Mesenchymal stem cell (in vitro differentiated cells and primary cell): Measurements from ENCODE around the gene PPP1R2B.

Source experiments
- DNase-seq: peaks from one replicate; pipeline ENCODE4 v3.0.0-alpha.2; 2013
- H2AFZ ChIP-seq: one replicate; pipeline ENCODE4 v1.6.1; 2013; ENCODE audit warnings: low read depth, mild to moderate bottlenecking, control low read depth, inconsistent platforms, low read length, moderate library complexity
- H2AK5ac ChIP-seq: 2 replicates; pipeline ENCODE4 v1.6.1; 2013; ENCODE audit warnings: low read length, moderate library complexity, mild to moderate bottlenecking, inconsistent platforms; ENCODE audit not compliant: severe bottlenecking
- H2BK120ac ChIP-seq: one replicate; pipeline ENCODE4 v1.6.1; 2013; ENCODE audit warnings: low read depth, mild to moderate bottlenecking, inconsistent platforms, low read length, moderate library complexity
- H2BK12ac ChIP-seq, 2 experiments: one replicate each; pipeline ENCODE4 v1.6.1; 2013; ENCODE audit warnings: inconsistent platforms in 2 of 2, low read length in 2 of 2, mild to moderate bottlenecking in 2 of 2, moderate library complexity in 2 of 2, control low read depth in 1 of 2
- H2BK15ac ChIP-seq: one replicate; pipeline ENCODE4 v1.6.1; 2013; ENCODE audit warnings: mild to moderate bottlenecking, low read depth, inconsistent platforms; ENCODE audit not compliant: poor library complexity, severe bottlenecking
- H2BK5ac ChIP-seq: 2 replicates; pipeline ENCODE4 v1.6.1; 2013; ENCODE audit warnings: low read depth, mild to moderate bottlenecking, low read length, control low read depth, inconsistent platforms; ENCODE audit not compliant: poor library complexity, severe bottlenecking
- H3K14ac ChIP-seq, 2 experiments: one replicate each; pipeline ENCODE4 v1.6.1; 2013; ENCODE audit warnings: inconsistent platforms in 2 of 2, low read length in 2 of 2, control low read depth in 1 of 2, mild to moderate bottlenecking in 1 of 2, moderate library complexity in 1 of 2
- H3K18ac ChIP-seq, 2 experiments: one replicate each; pipeline ENCODE4 v1.6.1; 2013; ENCODE audit warnings: inconsistent platforms in 2 of 2, low read length in 2 of 2, control low read depth in 1 of 2, low read depth in 1 of 2, mild to moderate bottlenecking in 1 of 2
- H3K23ac ChIP-seq, 2 experiments: one replicate each; pipeline ENCODE4 v1.6.1; 2013; ENCODE audit warnings: inconsistent platforms in 2 of 2, low read length in 2 of 2, mild to moderate bottlenecking in 2 of 2, moderate library complexity in 2 of 2, control low read depth in 1 of 2
- H3K27ac ChIP-seq: 2 replicates; pipeline ENCODE4 v1.5.1; 2013; ENCODE audit warnings: mild to moderate bottlenecking, moderate library complexity, low read length, control low read depth, inconsistent platforms; ENCODE audit not compliant: poor library complexity, severe bottlenecking
- H3K27me3 ChIP-seq, 2 experiments: 2 replicates each; pipeline versions ENCODE4 v1.6.1 to v1.7.0; 2013; ENCODE audit warnings: low read length in 2 of 2, mild to moderate bottlenecking in 2 of 2, moderate library complexity in 2 of 2, control low read depth in 1 of 2, inconsistent platforms in 1 of 2; ENCODE audit not compliant: control insufficient read depth in 1 of 2, insufficient read depth in 1 of 2
- H3K36me3 ChIP-seq, 2 experiments: 2 replicates each; pipeline versions ENCODE4 v1.6.1 to v1.7.0; 2013; ENCODE audit warnings: low read length in 2 of 2, control low read depth in 1 of 2, inconsistent platforms in 1 of 2, low read depth in 1 of 2, mild to moderate bottlenecking in 1 of 2; ENCODE audit not compliant: insufficient read depth in 2 of 2, control insufficient read depth in 1 of 2
- H3K4ac ChIP-seq, 2 experiments: one replicate each; pipeline ENCODE4 v1.6.1; 2013; ENCODE audit warnings: inconsistent platforms in 2 of 2, low read length in 2 of 2, mild to moderate bottlenecking in 2 of 2, moderate library complexity in 2 of 2, control low read depth in 1 of 2, low read depth in 1 of 2
- H3K4me1 ChIP-seq: 2 replicates; pipeline ENCODE4 v1.6.1; 2013; ENCODE audit warnings: low read depth, low read length, control low read depth; ENCODE audit not compliant: control insufficient read depth, insufficient read depth
- H3K4me2 ChIP-seq: 2 replicates; pipeline ENCODE4 v1.6.1; 2013; ENCODE audit warnings: low read length, mild to moderate bottlenecking, inconsistent platforms; ENCODE audit not compliant: poor library complexity, severe bottlenecking
- H3K4me3 ChIP-seq, 2 experiments: 2 replicates each; pipeline versions ENCODE4 v1.5.1 to v1.7.0; 2013; ENCODE audit warnings: low read length in 2 of 2, mild to moderate bottlenecking in 2 of 2, control low read depth in 1 of 2, low read depth in 1 of 2; ENCODE audit not compliant: insufficient read depth in 1 of 2
- H3K79me1 ChIP-seq: replicated peaks from 2 replicates; pipeline ENCODE4 v1.6.1; 2013; ENCODE audit warnings: mild to moderate bottlenecking, control low read depth, low read length, inconsistent platforms; ENCODE audit not compliant: poor library complexity, severe bottlenecking
- H3K9ac ChIP-seq: 2 replicates; pipeline ENCODE4 v1.7.0; 2013; ENCODE audit warnings: mild to moderate bottlenecking, low read length, moderate library complexity
- H3K9me3 ChIP-seq: 2 replicates; pipeline ENCODE4 v1.7.0; 2013; ENCODE audit warnings: mild to moderate bottlenecking, low read length; ENCODE audit not compliant: control insufficient read depth
- H4K8ac ChIP-seq: one replicate; pipeline ENCODE4 v1.6.1; 2013; ENCODE audit warnings: inconsistent platforms, mild to moderate bottlenecking, low read length, moderate library complexity
- H4K91ac ChIP-seq: one replicate; pipeline ENCODE4 v1.6.1; 2013; ENCODE audit warnings: mild to moderate bottlenecking, low read length, inconsistent platforms
- WGBS: methylation state at CpG from one replicate; pipeline ENCODE4 v1.1.7; 2013; ENCODE audit warnings: mixed read lengths; 5-methylcytosine and 5-hydroxymethylcytosine counted together

PPP1R2B gene

DNA sequence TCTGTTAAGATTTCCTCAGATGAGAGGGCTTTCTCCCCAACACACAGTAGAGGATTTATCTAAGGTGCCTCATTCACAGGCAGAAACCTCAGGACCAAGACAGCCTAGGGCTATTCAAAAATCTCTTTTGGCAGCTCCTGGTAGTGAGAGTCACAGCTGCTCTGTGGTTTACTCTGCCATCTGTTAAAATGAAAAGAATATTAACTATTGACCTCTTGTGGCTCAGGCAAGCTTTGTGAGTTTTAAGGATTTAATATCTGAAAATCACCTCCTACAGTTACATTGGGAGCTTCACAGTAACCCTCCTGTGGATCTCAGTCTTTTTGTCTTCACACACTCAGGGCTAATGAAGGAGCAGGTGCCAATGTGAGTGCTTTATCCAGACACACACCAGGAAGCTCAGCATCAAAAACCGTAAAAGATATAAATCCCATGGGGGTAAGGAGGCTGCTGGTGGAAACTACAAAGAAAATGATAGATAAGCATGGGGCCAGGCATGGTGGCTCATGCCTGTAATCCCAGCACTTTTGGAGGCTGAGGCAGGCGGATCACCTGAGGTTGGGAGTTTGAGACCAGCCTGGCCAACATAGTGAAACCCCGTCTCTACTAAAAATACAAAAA, 29.7 kb downstream of the PPP1R2B start:
- Histone ChIP-seq H3K4ac (no peak overlapping the region), H3K4me1 (no peaks in the 10 kb centered on the region), H3K36me3 (no peaks in the 10 kb centered on the region), H4K8ac (no peak overlapping the region), H3K9me3 (no peaks in the 10 kb centered on the region), H2AK5ac (no peak overlapping the region), H2BK5ac (no peak overlapping the region), H2BK12ac (no peak overlapping the region), H3K18ac (no peak overlapping the region), H3K9ac (no peak overlapping the region), H3K4me3 (no peak overlapping the region), H2BK120ac (no peak overlapping the region), H3K4me2 (no peak overlapping the region), H3K27ac (no peak overlapping the region), H2AFZ (no peak overlapping the region), H3K14ac (no peak overlapping the region), H4K91ac (no peak overlapping the region), H2BK15ac (no peak overlapping the region), H3K27me3 (peaks cover 0 to 21% of the 10 kb centered on the region in 2 experiments), H3K23ac (no peak overlapping the region), H3K79me1 (no peaks in the 10 kb centered on the region)
- DNase-seq: no peak
- WGBS: 91% methylated on average over 3 of the region's 3 CpGs

DNA sequence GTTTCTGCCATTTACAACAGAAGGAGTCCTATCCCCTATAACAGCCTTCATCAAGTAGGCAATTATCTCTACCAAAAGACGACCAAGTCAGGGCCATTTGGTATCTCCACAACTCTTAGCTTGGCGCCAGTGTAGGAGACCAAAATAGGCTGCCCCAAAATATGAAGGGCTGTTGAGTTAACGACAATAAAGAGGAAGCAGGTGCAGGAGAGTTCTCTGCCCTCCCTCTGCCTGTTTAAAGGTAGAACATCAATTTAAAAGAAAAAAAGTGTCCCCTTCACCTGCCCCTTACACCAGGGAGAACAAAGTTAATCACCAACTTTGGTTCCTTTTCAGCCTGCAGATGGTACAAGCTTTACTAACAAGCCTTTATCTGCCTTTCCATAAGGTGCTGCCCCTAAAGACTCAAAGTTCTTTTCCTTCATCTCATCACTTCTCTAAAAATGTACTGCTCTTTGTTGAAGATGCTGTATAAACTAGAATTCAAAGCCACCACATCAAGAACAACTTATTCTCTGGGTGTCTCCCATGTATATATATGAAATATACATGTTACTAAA, 33.3 kb downstream of the PPP1R2B start:
- no peaks in the 10 kb centered on the region for H3K9me3 ChIP-seq
- no peaks in the 10 kb centered on the region for H3K4me1 ChIP-seq
- H3K23ac ChIP-seq: no peak overlapping the region
- peaks cover 0 to 23% of the 10 kb centered on the region in 2 experiments for H3K27me3 ChIP-seq
- no peak overlapping the region for H2BK15ac ChIP-seq
- H2AFZ ChIP-seq: no peak overlapping the region
- H3K36me3 ChIP-seq: no peaks in the 10 kb centered on the region
- no peak overlapping the region for H3K18ac ChIP-seq
- H3K14ac ChIP-seq: no peak overlapping the region
- no peak overlapping the region for H3K4ac ChIP-seq
- no peak overlapping the region for H2BK5ac ChIP-seq
- H3K4me3 ChIP-seq: no peak overlapping the region
- H4K91ac ChIP-seq: no peak overlapping the region
- H2BK120ac ChIP-seq: no peak overlapping the region
- H3K27ac ChIP-seq: no peak overlapping the region
- H3K4me2 ChIP-seq: no peak overlapping the region
- no peak overlapping the region for H3K9ac ChIP-seq
- no peak overlapping the region for H2BK12ac ChIP-seq
- 90% methylated on average over 3 of the region's 3 CpGs for WGBS
- DNase-seq: no peak
- no peaks in the 10 kb centered on the region for H3K79me1 ChIP-seq
- no peak overlapping the region for H2AK5ac ChIP-seq
- H4K8ac ChIP-seq: no peak overlapping the region

- no peak overlapping the region for H2BK12ac ChIP-seq
- peaks cover 0 to 18% of the 10 kb centered on the region in 2 experiments for H3K27me3 ChIP-seq
- DNase-seq: no peak
- H2AK5ac ChIP-seq: no peak overlapping the region
- no peak overlapping the region for H4K91ac ChIP-seq
- no peak overlapping the region for H3K23ac ChIP-seq
- no peaks in the 10 kb centered on the region for H3K9me3 ChIP-seq
- H2BK5ac ChIP-seq: no peak overlapping the region
- no peaks in the 10 kb centered on the region for H3K36me3 ChIP-seq
- no peaks in the 10 kb centered on the region for H3K79me1 ChIP-seq
- H3K9ac ChIP-seq: no peak overlapping the region
- H3K27ac ChIP-seq: no peak overlapping the region
- H4K8ac ChIP-seq: no peak overlapping the region
- H2BK15ac ChIP-seq: no peak overlapping the region
- no peak overlapping the region for H3K4ac ChIP-seq
- H2BK120ac ChIP-seq: no peak overlapping the region
- H3K4me3 ChIP-seq: no peak overlapping the region
- no peak overlapping the region for H3K4me2 ChIP-seq
- 97% methylated on average over 1 of the region's 2 CpGs for WGBS
- H3K18ac ChIP-seq: no peak overlapping the region
- no peak overlapping the region for H2AFZ ChIP-seq
- no peaks in the 10 kb centered on the region for H3K4me1 ChIP-seq
- H3K14ac ChIP-seq: no peak overlapping the region
Measured at GRCh38 chr5:156888520-156888919, 38.4 kb downstream of the PPP1R2B start.

GRCh38 chr5:156892223-156892622, 42.1 kb downstream of the PPP1R2B start:
- no peak overlapping the region for H3K18ac ChIP-seq
- DNase-seq: no peak
- no peaks in the 10 kb centered on the region for H3K4me1 ChIP-seq
- no peak overlapping the region for H4K91ac ChIP-seq
- no peak overlapping the region for H3K9ac ChIP-seq
- WGBS: 61% methylated on average over 1 of the region's 1 CpG
- no peak overlapping the region for H2BK120ac ChIP-seq
- no peak overlapping the region for H3K23ac ChIP-seq
- H3K4ac ChIP-seq: no peak overlapping the region
- H2BK15ac ChIP-seq: no peak overlapping the region
- H2AFZ ChIP-seq: no peak overlapping the region
- H4K8ac ChIP-seq: no peak overlapping the region
- H2BK5ac ChIP-seq: no peak overlapping the region
- no peak overlapping the region for H3K27ac ChIP-seq
- H3K36me3 ChIP-seq: no peaks in the 10 kb centered on the region
- no peaks in the 10 kb centered on the region for H3K9me3 ChIP-seq
- H3K79me1 ChIP-seq: no peaks in the 10 kb centered on the region
- no peak overlapping the region for H2AK5ac ChIP-seq
- H3K14ac ChIP-seq: no peak overlapping the region
- H3K27me3 ChIP-seq: peaks cover 0 to 7% of the 10 kb centered on the region in 2 experiments
- no peak overlapping the region for H3K4me2 ChIP-seq
- H2BK12ac ChIP-seq: no peak overlapping the region
- H3K4me3 ChIP-seq: no peak overlapping the region
